PC-3 (cell line): ENCODE results near the gene ZNF10.

Experiments used
- CTCF ChIP-seq: fragments of 300-600 bp; sonication (generic); conservative IDR thresholded peaks from 2 replicates; pipeline ENCODE4 v1.5.1; 2017; ENCODE audit warnings: antibody characterized with exemption, low read depth, mild to moderate bottlenecking, low read length
- EZH2 ChIP-seq: fragments of 300-600 bp; sonication (generic); IDR thresholded peaks from one replicate; pipeline ENCODE4 v1.6.1; 2017; ENCODE audit warnings: antibody characterized with exemption, mild to moderate bottlenecking, low read length; ENCODE audit not compliant: unreplicated experiment
- EZH2phosphoT487 ChIP-seq: fragments of 300-600 bp; sonication (generic); IDR thresholded peaks from 2 replicates; pipeline ENCODE4 v1.6.1; 2018; ENCODE audit warnings: mild to moderate bottlenecking, antibody characterized with exemption, low read length, borderline replicate concordance

- TF ChIP-seq CTCF = no peak
- TF ChIP-seq EZH2 = no peak
- no peak for TF ChIP-seq EZH2phosphoT487
Observed at GRCh38 chr12:133202493-133203343, 72.3 kb downstream of the ZNF10 start.
